ENCODE data around the gene CCKAR. TPM values are rescaled to one million over a fixed set of nuclear protein-coding genes. Genes with fewer than 3 reads are reported as not detected.

Gene CCKAR
- total RNA-seq, 1 experiment from 2014 or later, result not detected

- intact Hi-C loops (cut with micrococcal nuclease; ENCODE audit: unreplicated experiment), result no loop called here
- in situ Hi-C loops (cut with HindIII; ENCODE audit: low pct_unique_long_range_greater_than_20kb, low sequenced_read_pairs), result no loop called here
- ATAC-seq, result no peak
- Histone ChIP-seq H3K4me1 (ENCODE audit: control insufficient read depth, insufficient read depth, low read length) (no peaks in the 10 kb centered on the region), H3K27ac (ENCODE audit: low read length) (no peak overlapping the region), H3K27me3 (ENCODE audit: control insufficient read depth, insufficient read depth, low read length) (peaks cover 8% of the 10 kb centered on the region), H3K36me3 (ENCODE audit: control insufficient read depth, insufficient read depth, low read length) (no peaks in the 10 kb centered on the region), H3K9me3 (ENCODE audit: control insufficient read depth, insufficient read depth, low read depth, low read length) (no peaks in the 10 kb centered on the region), H3K4me3 (ENCODE audit: low read depth in 2 of 2, low read length in 2 of 2) (no peak overlapping the region)
- no TSS peak for BruUV-seq (replicated peaks)
- ChIA-PET CTCF (no interaction called here), POLR2A (no interaction called here)
- TF ChIP-seq TCF7L2 (IDR thresholded peaks at IDR 0.05; ENCODE audit: low read depth, low read length) (no peak), CTCF (IDR thresholded peaks at IDR 0.05) (no peak), REST (IDR thresholded peaks at IDR 0.05; ENCODE audit: insufficient read depth in 1 of 2, low read depth in 2 of 2, low read length in 1 of 2) (no peak), POLR2AphosphoS5 (IDR thresholded peaks at IDR 0.05; ENCODE audit: low read depth, low read length) (no peak), SIN3A (IDR thresholded peaks at IDR 0.05; ENCODE audit: borderline replicate concordance, insufficient read depth, low read depth, low read length) (no peak)
- DNase-seq (ENCODE audit: low read depth, low spot score), result no peak
These were observed 1.3 kb upstream of the CCKAR start for GRCh38 chr4:26491449-26492170.

DNA sequence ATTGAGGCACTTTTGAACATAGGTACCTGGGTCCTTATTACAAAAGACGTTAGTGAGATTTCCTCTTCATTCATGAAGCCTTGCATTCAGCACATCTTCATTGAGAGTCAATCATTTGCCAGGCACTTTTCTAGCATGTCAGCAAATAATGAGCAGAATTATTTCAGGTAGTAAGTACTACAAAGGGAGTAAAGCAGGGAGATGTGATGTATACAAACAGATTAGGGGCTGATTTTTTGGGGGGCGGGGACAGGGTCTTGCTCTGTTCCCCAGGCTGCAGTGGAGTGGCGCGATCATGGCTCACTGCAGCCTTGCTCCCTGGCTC lies 638 bp upstream of the CCKAR start:
- Histone ChIP-seq H3K4me3 (ENCODE audit: low read depth in 2 of 2, low read length in 2 of 2) (no peak overlapping the region), H3K27ac (ENCODE audit: low read length) (no peak overlapping the region), H3K9me3 (ENCODE audit: control insufficient read depth, insufficient read depth, low read depth, low read length) (no peaks in the 10 kb centered on the region), H3K27me3 (ENCODE audit: control insufficient read depth, insufficient read depth, low read length) (peaks cover 8% of the 10 kb centered on the region), H3K36me3 (ENCODE audit: control insufficient read depth, insufficient read depth, low read length) (no peaks in the 10 kb centered on the region), H3K4me1 (ENCODE audit: control insufficient read depth, insufficient read depth, low read length) (no peaks in the 10 kb centered on the region)
- TF ChIP-seq REST (IDR thresholded peaks at IDR 0.05; ENCODE audit: insufficient read depth in 1 of 2, low read depth in 2 of 2, low read length in 1 of 2) (no peak), POLR2AphosphoS5 (IDR thresholded peaks at IDR 0.05; ENCODE audit: low read depth, low read length) (no peak), CTCF (IDR thresholded peaks at IDR 0.05) (no peak), SIN3A (IDR thresholded peaks at IDR 0.05; ENCODE audit: borderline replicate concordance, insufficient read depth, low read depth, low read length) (no peak), TCF7L2 (IDR thresholded peaks at IDR 0.05; ENCODE audit: low read depth, low read length) (no peak)
- ChIA-PET POLR2A (no interaction called here), CTCF (no interaction called here)
- no TSS peak for BruUV-seq (replicated peaks)
- intact Hi-C loops (cut with micrococcal nuclease; ENCODE audit: unreplicated experiment), result no loop called here
- in situ Hi-C loops (cut with HindIII; ENCODE audit: low pct_unique_long_range_greater_than_20kb, low sequenced_read_pairs), result no loop called here
- DNase-seq (ENCODE audit: low read depth, low spot score) (no peak), ATAC-seq (no peak)

Measured in Panc1 (cell line).